AG09309 (cell line): ENCODE results near the gene NRAS.

ENCODE experiments used
- DNase-seq: peaks from one replicate; pipeline ENCODE4 v3.0.0-alpha.2; 2010; ENCODE audit warnings: low read depth
- H3K4me3 ChIP-seq: 2 replicates; pipeline ENCODE4 v1.5.1; 2011; ENCODE audit warnings: mild to moderate bottlenecking, low read depth, low read length, moderate library complexity; ENCODE audit not compliant: control insufficient read depth
- CTCF ChIP-seq: IDR thresholded peaks from 2 replicates; pipeline ENCODE4 v1.5.1; 2011; ENCODE audit warnings: mild to moderate bottlenecking, low read depth, low read length, inconsistent platforms; ENCODE audit not compliant: insufficient read depth, control insufficient read depth; ENCODE audit errors: missing control alignments

NRAS gene

GRCh38 chr1:114746450-114747121 is 30.0 kb upstream of the NRAS start:
- DNase-seq, result no peak
- no peak overlapping the region for H3K4me3 ChIP-seq
- TF ChIP-seq CTCF, result no peak

DNA sequence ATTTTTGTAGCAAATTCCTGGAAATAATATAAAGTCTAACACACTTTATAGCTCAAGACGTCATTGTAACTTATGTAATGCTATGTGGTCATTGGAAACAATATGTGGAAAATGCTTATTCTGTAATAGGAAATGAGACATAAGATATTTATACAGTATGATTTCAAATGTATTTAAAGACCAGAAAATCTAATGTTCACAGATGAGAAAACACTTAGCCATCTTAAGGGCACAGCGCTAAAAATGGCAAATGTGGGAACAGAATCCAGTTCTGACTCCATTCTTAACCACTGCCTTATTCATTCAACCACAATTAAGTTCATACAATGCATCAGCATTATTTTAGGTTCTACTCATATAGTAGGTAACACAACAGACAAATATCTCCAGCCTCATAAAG is 28.7 kb upstream of the NRAS start:
- no peak overlapping the region for H3K4me3 ChIP-seq
- no peak for DNase-seq
- no peak for TF ChIP-seq CTCF

GRCh38 chr1:114741963-114742746 is 25.6 kb upstream of the NRAS start:
- no peak overlapping the region for H3K4me3 ChIP-seq
- no peak for DNase-seq
- no peak for TF ChIP-seq CTCF

- H3K4me3 ChIP-seq, result no peak overlapping the region
- DNase-seq, result no peak
- TF ChIP-seq CTCF, result no peak
Measured at GRCh38 chr1:114740331-114740730, 23.8 kb upstream of the NRAS start.

DNA sequence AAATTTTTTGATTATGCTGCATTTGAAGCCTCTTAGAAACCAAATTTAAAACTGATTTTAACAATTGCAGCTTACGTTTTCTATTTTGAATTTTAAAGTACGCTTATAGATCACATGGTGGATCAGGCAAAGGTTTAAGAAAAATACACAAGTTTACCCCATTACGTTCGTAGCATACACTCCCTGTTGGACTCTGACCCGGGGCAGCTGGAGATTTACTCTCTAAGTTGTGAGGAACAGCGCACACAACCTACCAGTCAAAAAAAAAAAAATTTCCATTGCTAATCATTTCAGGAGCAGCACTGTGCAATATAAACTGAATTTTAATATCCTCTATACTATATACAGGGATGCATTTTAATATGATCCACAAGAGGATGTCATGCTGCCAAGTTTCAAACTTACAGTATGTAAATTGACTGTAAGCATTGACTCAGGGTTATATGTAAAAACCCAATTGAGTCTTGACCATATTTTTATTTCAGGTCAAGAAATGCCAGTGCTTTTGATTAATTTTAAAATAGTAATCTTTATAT is 20.8 kb upstream of the NRAS start:
- H3K4me3 ChIP-seq, result no peak overlapping the region
- no peak for DNase-seq
- no peak for TF ChIP-seq CTCF

DNA sequence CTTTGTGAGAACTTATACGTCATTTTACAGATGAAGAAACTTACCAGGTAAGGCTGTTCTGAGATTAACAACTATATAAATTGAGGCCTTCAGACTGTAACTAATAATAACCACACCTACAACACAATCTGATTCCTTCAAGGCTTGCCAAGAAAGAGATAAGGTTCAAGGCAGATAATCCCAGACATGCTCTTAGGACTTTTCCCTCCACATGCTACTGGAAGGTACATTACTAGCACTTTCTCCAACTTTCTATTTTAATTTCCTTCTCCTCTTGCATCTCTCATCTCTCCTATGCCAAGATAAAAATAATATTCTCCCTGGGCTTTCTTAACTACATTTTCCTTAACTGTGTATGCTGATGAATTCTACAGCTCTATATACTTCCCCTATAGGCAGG is 18.9 kb upstream of the NRAS start:
- H3K4me3 ChIP-seq, result no peak overlapping the region
- no peak for DNase-seq
- no peak for TF ChIP-seq CTCF

DNA sequence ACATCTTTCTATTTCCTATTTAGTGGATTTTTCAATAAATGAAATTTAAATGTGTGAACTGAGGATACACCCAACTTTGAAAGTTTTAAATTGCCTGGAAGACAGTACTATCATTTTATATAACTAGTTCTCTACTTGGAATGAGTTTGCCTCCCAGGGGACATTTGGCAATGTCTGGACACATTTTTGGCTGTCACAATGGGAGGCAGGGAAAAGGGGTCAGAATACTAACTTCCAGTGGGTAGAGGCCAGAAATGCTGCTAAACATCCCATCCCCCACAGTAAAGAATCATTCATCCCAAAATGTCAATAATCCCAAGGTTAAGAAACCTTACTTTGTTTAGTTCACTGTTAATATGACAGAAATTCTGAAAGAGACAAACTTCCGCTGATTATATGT is 13.2 kb upstream of the NRAS start:
- no peak for TF ChIP-seq CTCF
- no peak for DNase-seq
- H3K4me3 ChIP-seq, result no peak overlapping the region
